HepG2 (cell line): ENCODE results near the gene MICALL2. TPM values are rescaled to one million over a fixed set of nuclear protein-coding genes. Genes with fewer than 3 reads are reported as not detected.

ENCODE experiments used
- ASH2L ChIP-seq: fragments of 300-600, 200-600 bp; sonication (generic); IDR thresholded peaks from 2 replicates; pipeline ENCODE4 v1.7.0; 2017; ENCODE audit warnings: low read depth, mild to moderate bottlenecking, moderate library complexity, mixed read lengths, low read length; ENCODE audit not compliant: insufficient read length
- ETV6 ChIP-seq: sonication (generic); formaldehyde crosslinking; conservative IDR thresholded peaks from 2 replicates; pipeline ENCODE4 v1.4.0; 2020; ENCODE audit warnings: missing genetic modification reagents
- FOXA1 ChIP-seq, 2 experiments: fragments of 450-650 bp in 1 of 2; sonication (generic) in 1 of 2; formaldehyde crosslinking in 1 of 2; IDR thresholded peaks; 2 replicates each; pipeline versions ENCODE4 v1.4.0 to v1.6.1; 2016 to 2020; ENCODE audit warnings: missing genetic modification reagents in 1 of 2
- HNRNPLL ChIP-seq: fragments of 200-400 bp; formaldehyde crosslinking; IDR thresholded peaks from 2 replicates; pipeline ENCODE4 v1.6.1; 2017; ENCODE audit warnings: mild to moderate bottlenecking, low read depth, low read length; ENCODE audit not compliant: poor library complexity, severe bottlenecking
- JDP2 ChIP-seq: sonication (generic); formaldehyde crosslinking; IDR thresholded peaks from 2 replicates; pipeline ENCODE4 v1.8.1; 2022; ENCODE audit warnings: missing genetic modification reagents, borderline replicate concordance
- JUNB ChIP-seq: sonication (generic); formaldehyde crosslinking; IDR thresholded peaks from 2 replicates; pipeline ENCODE4 v1.8.0; 2022; ENCODE audit warnings: missing genetic modification reagents, mild to moderate bottlenecking, borderline replicate concordance
- LCORL ChIP-seq, 2 experiments: fragments of 450-650 bp in 1 of 2; sonication (generic) in 1 of 2; formaldehyde crosslinking in 1 of 2; IDR thresholded peaks; 2 replicates each; pipeline versions ENCODE4 v1.5.0 to v1.6.1; 2017 to 2020; ENCODE audit warnings: antibody characterized with exemption in 1 of 2, missing genetic modification reagents in 1 of 2
- NFRKB ChIP-seq: fragments of 450-650 bp; IDR thresholded peaks from 2 replicates; pipeline ENCODE4 v1.6.1; 2017
- RBM39 ChIP-seq: fragments of 200-400 bp; formaldehyde crosslinking; IDR thresholded peaks from one replicate; pipeline ENCODE4 v1.6.1; 2018; ENCODE audit warnings: antibody characterized with exemption, mild to moderate bottlenecking, low read depth, low read length; ENCODE audit not compliant: poor library complexity, severe bottlenecking
- SMARCC2 ChIP-seq: fragments of 450-650 bp; IDR thresholded peaks from 2 replicates; pipeline ENCODE4 v1.6.1; 2017; ENCODE audit warnings: antibody characterized with exemption, mild to moderate bottlenecking
- SP140L ChIP-seq: sonication (generic); formaldehyde crosslinking; IDR thresholded peaks from 2 replicates; pipeline ENCODE4 v1.4.0; 2020; ENCODE audit warnings: missing genetic modification reagents, borderline replicate concordance
- SP4 ChIP-seq: sonication (generic); formaldehyde crosslinking; IDR thresholded peaks from 2 replicates; pipeline ENCODE4 v1.8.1; 2023; ENCODE audit warnings: mild to moderate bottlenecking, missing genetic modification reagents
- SP5 ChIP-seq: IDR thresholded peaks from 2 replicates; pipeline ENCODE4 v1.6.1; 2016; ENCODE audit warnings: low read depth, borderline replicate concordance
- SSRP1 ChIP-seq: IDR thresholded peaks from 2 replicates; pipeline ENCODE4 v1.6.1; 2016; ENCODE audit warnings: control low read depth
- TCF7 ChIP-seq: sonication (generic); IDR thresholded peaks from 2 replicates; pipeline ENCODE4 v1.6.1; 2016; ENCODE audit warnings: antibody characterized with exemption, low read depth
- TFAP4 ChIP-seq: sonication (generic); IDR thresholded peaks from 2 replicates; pipeline ENCODE4 v1.6.1; 2016; ENCODE audit warnings: low read depth, borderline replicate concordance
- XRCC5 ChIP-seq: fragments of 200-400 bp; formaldehyde crosslinking; optimal IDR thresholded peaks from 2 replicates; pipeline ENCODE3; 2017; ENCODE audit warnings: mild to moderate bottlenecking, low read length
- ZFP1 ChIP-seq: IDR thresholded peaks from 2 replicates; pipeline ENCODE4 v1.6.1; 2016
- ZNF160 ChIP-seq: sonication (generic); formaldehyde crosslinking; IDR thresholded peaks from 2 replicates; pipeline ENCODE4 v1.8.0; 2022; ENCODE audit warnings: mild to moderate bottlenecking, inconsistent platforms, missing genetic modification reagents
- ZNF329 ChIP-seq: sonication (generic); formaldehyde crosslinking; IDR thresholded peaks from 2 replicates; pipeline ENCODE4 v1.9.0; 2021; ENCODE audit warnings: low read depth, mild to moderate bottlenecking, missing genetic modification reagents
- ZNF460 ChIP-seq: sonication (generic); formaldehyde crosslinking; IDR thresholded peaks from 2 replicates; pipeline ENCODE4 v1.5.1; 2020; ENCODE audit warnings: missing genetic modification reagents, mild to moderate bottlenecking, borderline replicate concordance
- ZNF614 ChIP-seq: IDR thresholded peaks from 2 replicates; pipeline ENCODE4 v1.6.1; 2018; ENCODE audit warnings: missing biosample characterization, missing genetic modification reagents, inconsistent platforms, borderline replicate concordance
- ZNF674 ChIP-seq: sonication (generic); formaldehyde crosslinking; IDR thresholded peaks from 2 replicates; pipeline ENCODE4 v1.5.0; 2020; ENCODE audit warnings: low read depth, mild to moderate bottlenecking, missing genetic modification reagents
- ZNF746 ChIP-seq: sonication (generic); formaldehyde crosslinking; IDR thresholded peaks from 2 replicates; pipeline ENCODE4 v1.8.0; 2022; ENCODE audit warnings: mild to moderate bottlenecking, missing genetic modification reagents
- ZNF781 ChIP-seq: sonication (generic); formaldehyde crosslinking; IDR thresholded peaks from 2 replicates; pipeline ENCODE4 v1.5.1; 2020; ENCODE audit warnings: borderline replicate concordance, mild to moderate bottlenecking, missing genetic modification reagents; ENCODE audit errors: not compliant biosample characterization
- ZSCAN5A ChIP-seq: sonication (generic); formaldehyde crosslinking; IDR thresholded peaks from 2 replicates; pipeline ENCODE4 v1.8.0; 2022; ENCODE audit warnings: mild to moderate bottlenecking, missing genetic modification reagents, borderline replicate concordance
- polyA plus RNA-seq, 8 experiments: library from polyadenylated mRNA; depleted of rRNA in 3 of 8; stranded (reverse) in 7 of 8; unstranded in 1 of 8; fragments of >200 nt; fragmentation: Illumina TruSeq in 4 of 8; extraction: Trizol in 4 of 8; gene quantifications; 2 replicates each; pipeline versions ENCODE4 v1.2.1 to v1.2.3, GENCODE V29; 2011 to 2016; ENCODE audit warnings: low read depth in 4 of 8, missing spikeins in 1 of 8, mixed read lengths in 1 of 8; ENCODE audit not compliant: insufficient read depth in 1 of 8
- total RNA-seq, 5 experiments: library from RNA; depleted of rRNA; stranded (reverse); fragments of >200 nt; fragmentation: Illumina TruSeq; extraction: Trizol; gene quantifications; 2 replicates each; pipeline ENCODE4 v1.2.3, GENCODE V29; 2016; ENCODE audit warnings: low read depth in 1 of 5
- TF ChIP-seq, protein P1 (sequence below): sonication (generic); formaldehyde crosslinking; IDR thresholded peaks from 2 replicates; pipeline ENCODE4 v1.5.0; 2020; ENCODE audit warnings: missing genetic modification reagents
- TF ChIP-seq, protein P2 (sequence below): sonication (generic); formaldehyde crosslinking; IDR thresholded peaks from 2 replicates; pipeline ENCODE4 v1.8.1; 2023; ENCODE audit warnings: mild to moderate bottlenecking, missing genetic modification reagents, borderline replicate concordance

MICALL2 gene
- total and polyA plus RNA-seq, 2 of the 13 experiments (the other 11 are each of a cell fraction or from before 2014, with no cell fraction given) = 5.8 to 12.4 TPM

- TF ChIP-seq, protein P1, sequence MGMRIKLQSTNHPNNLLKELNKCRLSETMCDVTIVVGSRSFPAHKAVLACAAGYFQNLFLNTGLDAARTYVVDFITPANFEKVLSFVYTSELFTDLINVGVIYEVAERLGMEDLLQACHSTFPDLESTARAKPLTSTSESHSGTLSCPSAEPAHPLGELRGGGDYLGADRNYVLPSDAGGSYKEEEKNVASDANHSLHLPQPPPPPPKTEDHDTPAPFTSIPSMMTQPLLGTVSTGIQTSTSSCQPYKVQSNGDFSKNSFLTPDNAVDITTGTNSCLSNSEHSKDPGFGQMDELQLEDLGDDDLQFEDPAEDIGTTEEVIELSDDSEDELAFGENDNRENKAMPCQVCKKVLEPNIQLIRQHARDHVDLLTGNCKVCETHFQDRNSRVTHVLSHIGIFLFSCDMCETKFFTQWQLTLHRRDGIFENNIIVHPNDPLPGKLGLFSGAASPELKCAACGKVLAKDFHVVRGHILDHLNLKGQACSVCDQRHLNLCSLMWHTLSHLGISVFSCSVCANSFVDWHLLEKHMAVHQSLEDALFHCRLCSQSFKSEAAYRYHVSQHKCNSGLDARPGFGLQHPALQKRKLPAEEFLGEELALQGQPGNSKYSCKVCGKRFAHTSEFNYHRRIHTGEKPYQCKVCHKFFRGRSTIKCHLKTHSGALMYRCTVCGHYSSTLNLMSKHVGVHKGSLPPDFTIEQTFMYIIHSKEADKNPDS (CRISPR knock-in tag) = no peak
- TF ChIP-seq ETV6 (no peak), ZNF674 (CRISPR knock-in tag) (no peak), JUNB (CRISPR knock-in tag) (no peak), ASH2L (no peak), ZNF329 (CRISPR knock-in tag) (no peak), ZFP1 (CRISPR knock-in tag) (no peak), HNRNPLL (peak; percentile 42), ZNF781 (CRISPR knock-in tag) (no peak), SSRP1 (CRISPR knock-in tag) (no peak), ZNF746 (CRISPR knock-in tag) (no peak), ZNF160 (CRISPR knock-in tag) (0 out of 2 replicates have a peak, but pooled peaks have one; percentile 31), TFAP4 (peak; percentile 14; the same call in 1 of the 2 replicates), JDP2 (CRISPR knock-in tag) (no peak), ZNF460 (CRISPR knock-in tag) (no peak), ZNF614 (CRISPR knock-in tag) (no peak), SMARCC2 (no peak), SP5 (CRISPR knock-in tag) (peak; percentile 32; the same call in 1 of the 2 replicates), ZSCAN5A (CRISPR knock-in tag) (no peak), TCF7 (no peak), SP140L (CRISPR knock-in tag) (no peak), RBM39 (no peak), XRCC5 (no peak), SP4 (CRISPR knock-in tag) (peak; percentile 58; the same call in 1 of the 2 replicates), LCORL (IDR thresholded peaks at IDR 0.05) (no peak), LCORL (CRISPR knock-in tag; IDR thresholded peaks at IDR 0.05) (no peak), FOXA1 (IDR thresholded peaks at IDR 0.05) (no peak), FOXA1 (CRISPR knock-in tag; IDR thresholded peaks at IDR 0.05) (no peak), NFRKB (no peak)
- TF ChIP-seq, protein P2, sequence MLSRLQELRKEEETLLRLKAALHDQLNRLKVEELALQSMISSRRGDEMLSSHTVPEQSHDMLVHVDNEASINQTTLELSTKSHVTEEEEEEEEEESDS (CRISPR knock-in tag) = 0 out of 2 replicates have a peak, but pooled peaks have one; percentile 33
These were observed 30.2 kb downstream of the MICALL2 start (continued) for GRCh38 chr7:1428941-1429501.
